HG03103 (cell line): ENCODE measurements around the gene HPSE.
"Not testable (repeated sequence)": the region's sequence is repeated elsewhere in the genome, so short reads cannot be mapped to it uniquely, and the experiment has no call there.

ENCODE experiments used
- ATAC-seq: cut with Tn5 transposase; IDR thresholded peaks from one replicate; pipeline ENCODE4 v1.9.1; 2021; ENCODE audit warnings: low read depth; ENCODE audit not compliant: unreplicated experiment

The HPSE gene

GRCh38 chr4:83284193-83285054 lies 50.2 kb downstream of the HPSE start, which contains the start of gene COQ2:
Gene COQ2, minus strand, starts transcription at chr4:83284798. Its CDS starts 34 bp downstream, at chr4:83284764.
- peak; percentile 78 for ATAC-seq

- no peak for ATAC-seq
Observed at GRCh38 chr4:83283181-83283580, 51.5 kb downstream of the HPSE start.

GRCh38 chr4:83282049-83282535 lies 52.6 kb downstream of the HPSE start:
- ATAC-seq: no peak

- no peak for ATAC-seq
Observed at GRCh38 chr4:83281307-83281706, 53.3 kb downstream of the HPSE start.

- peak; percentile 67 for ATAC-seq
Observed at GRCh38 chr4:83276299-83277040, 58.2 kb downstream of the HPSE start.

- ATAC-seq: not testable (repeated sequence)
Observed at GRCh38 chr4:83273926-83274325, 60.7 kb downstream of the HPSE start.

GRCh38 chr4:83272900-83273299 lies 61.7 kb downstream of the HPSE start:
- peak; percentile 74 for ATAC-seq

- ATAC-seq: no peak
Observed at GRCh38 chr4:83269256-83269655, 65.4 kb downstream of the HPSE start.

GRCh38 chr4:83268491-83268890 lies 66.2 kb downstream of the HPSE start:
- no peak for ATAC-seq

- ATAC-seq: no peak
Observed at GRCh38 chr4:83267830-83268475, 66.7 kb downstream of the HPSE start.

- ATAC-seq: no peak
Observed at GRCh38 chr4:83267121-83267829, 67.4 kb downstream of the HPSE start.

- peak; percentile 57 for ATAC-seq
Observed at GRCh38 chr4:83266689-83267088, 68.0 kb downstream of the HPSE start.

- ATAC-seq: no peak
Observed at GRCh38 chr4:83263106-83263505, 71.5 kb downstream of the HPSE start.

- no peak for ATAC-seq
Observed at GRCh38 chr4:83262682-83263081, 72.0 kb downstream of the HPSE start.

- no peak for ATAC-seq
Observed at GRCh38 chr4:83261307-83261706, 73.3 kb downstream of the HPSE start.

GRCh38 chr4:83259586-83259985 lies 75.1 kb downstream of the HPSE start:
- no peak for ATAC-seq

- no peak for ATAC-seq
Observed at GRCh38 chr4:83258461-83258860, 76.2 kb downstream of the HPSE start.

GRCh38 chr4:83257811-83258210 lies 76.8 kb downstream of the HPSE start:
- no peak for ATAC-seq

- ATAC-seq: no peak
Observed at GRCh38 chr4:83255584-83255983, 79.1 kb downstream of the HPSE start.

- peak; percentile 48 for ATAC-seq
Observed at GRCh38 chr4:83252782-83253405, 81.8 kb downstream of the HPSE start.
